B cell (primary cell): ENCODE data around the gene ACBD4.

Experiments used
- CTCF ChIP-seq: fragments of 200-600 bp; IDR thresholded peaks from one replicate; pipeline ENCODE4 v1.8.0; 2022; ENCODE audit warnings: antibody characterized with exemption, mild to moderate bottlenecking
- EZH2 ChIP-seq: IDR thresholded peaks from 2 replicates; pipeline ENCODE4 v1.6.1; 2012; ENCODE audit warnings: borderline replicate concordance, low read depth, mild to moderate bottlenecking, moderate library complexity, low read length; ENCODE audit not compliant: insufficient read depth, poor library complexity, severe bottlenecking

- TF ChIP-seq CTCF = no peak
- TF ChIP-seq EZH2 = no peak
Observed at GRCh38 chr17:45093444-45094110, 41.9 kb upstream of the ACBD4 start.
